Astrocyte of the hippocampus (primary cell): Measurements from ENCODE around the gene TPP1.

Source experiments
- DNase-seq: peaks from one replicate; pipeline ENCODE4 v3.0.0; 2011; ENCODE audit warnings: low read depth, low spot score

The TPP1 gene

DNA sequence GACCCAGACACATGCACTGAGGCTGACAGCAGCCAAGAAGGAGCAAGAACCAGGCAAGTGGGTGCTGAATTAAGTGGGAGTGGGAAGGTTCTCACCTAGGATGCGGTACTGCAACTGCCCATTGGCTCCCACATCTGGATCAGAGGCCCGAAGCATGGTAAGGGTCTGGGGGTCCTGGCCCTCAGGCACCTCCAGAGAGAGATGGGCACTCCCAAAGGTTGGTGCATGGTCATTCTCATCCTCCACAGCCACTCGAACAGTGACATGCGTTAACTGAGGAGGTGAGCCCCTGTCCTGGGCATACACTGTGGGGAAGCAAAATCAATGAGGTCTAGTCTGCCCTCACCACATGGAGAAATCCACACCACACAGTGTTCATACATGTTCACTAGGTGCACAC, 9.3 kb upstream of the TPP1 start:
- DNase-seq, result no peak

- DNase-seq, result no peak
Measured at GRCh38 chr11:6627762-6628241, 8.6 kb upstream of the TPP1 start.

- no peak for DNase-seq
Measured at GRCh38 chr11:6626971-6627761, 7.9 kb upstream of the TPP1 start.

DNA sequence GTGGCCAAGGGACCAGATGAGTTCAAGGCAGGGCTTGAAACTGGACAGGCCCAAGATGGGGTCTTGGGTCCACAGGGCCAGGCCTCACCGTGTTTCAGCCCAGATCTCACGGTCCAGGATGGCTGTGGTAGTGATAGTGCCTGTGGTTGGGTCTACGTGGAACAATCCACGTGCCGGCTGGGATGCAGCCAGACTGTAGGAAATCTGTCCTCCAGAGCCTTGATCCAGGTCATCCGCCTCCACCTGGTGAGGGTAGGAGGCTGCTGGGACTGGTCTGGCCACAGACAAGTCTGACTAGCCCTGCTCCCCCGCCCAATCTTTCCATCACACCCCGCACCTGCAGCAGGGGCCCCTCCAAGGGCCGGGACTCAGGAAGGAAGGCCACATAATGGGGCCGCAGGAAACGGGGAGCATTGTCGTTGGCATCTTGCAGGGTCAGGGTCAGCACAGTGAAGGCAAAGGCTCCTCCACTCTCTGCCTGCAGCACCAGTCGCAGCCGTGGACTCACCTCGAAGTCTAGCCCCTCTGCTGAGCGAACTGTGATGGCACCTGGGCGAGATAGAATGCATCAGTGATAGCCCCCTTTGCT, 6.7 kb upstream of the TPP1 start:
- DNase-seq, result no peak

- DNase-seq, result no peak
Measured at GRCh38 chr11:6625156-6625831, 6.1 kb upstream of the TPP1 start.

- DNase-seq, result no peak
Measured at GRCh38 chr11:6623391-6624363, 4.5 kb upstream of the TPP1 start.

- no peak for DNase-seq
Measured at GRCh38 chr11:6622261-6623171, 3.3 kb upstream of the TPP1 start.

GRCh38 chr11:6621711-6622211, 2.5 kb upstream of the TPP1 start:
- no peak for DNase-seq

DNA sequence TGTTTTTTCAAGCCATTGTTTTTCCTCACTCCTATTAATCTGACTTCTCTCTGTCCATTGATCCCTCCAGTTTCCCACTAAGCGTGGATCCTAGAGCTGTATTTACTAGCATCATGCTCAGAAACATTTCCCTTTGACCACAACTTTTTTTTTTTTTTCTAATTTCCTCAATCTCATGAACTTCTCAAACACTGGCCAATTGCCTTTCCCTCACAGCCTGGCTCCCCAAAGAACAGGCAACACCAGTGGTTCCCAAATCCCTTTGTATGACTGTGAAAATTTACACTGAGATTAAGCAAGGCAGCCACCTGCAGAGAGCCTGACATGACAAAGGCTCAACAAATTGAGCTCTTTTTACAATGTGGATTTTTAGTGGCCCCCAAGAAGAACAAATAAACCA, 1.4 kb upstream of the TPP1 start:
- no peak for DNase-seq

GRCh38 chr11:6618117-6619003, 862 bp downstream of the TPP1 start:
- DNase-seq, result peak; percentile 89

- no peak for DNase-seq
Measured at GRCh38 chr11:6617315-6617781, 1.9 kb downstream of the TPP1 start.

- no peak for DNase-seq
Measured at GRCh38 chr11:6616596-6617250, 2.5 kb downstream of the TPP1 start.

- DNase-seq, result no peak
Measured at GRCh38 chr11:6615882-6616585, 3.2 kb downstream of the TPP1 start.

DNA sequence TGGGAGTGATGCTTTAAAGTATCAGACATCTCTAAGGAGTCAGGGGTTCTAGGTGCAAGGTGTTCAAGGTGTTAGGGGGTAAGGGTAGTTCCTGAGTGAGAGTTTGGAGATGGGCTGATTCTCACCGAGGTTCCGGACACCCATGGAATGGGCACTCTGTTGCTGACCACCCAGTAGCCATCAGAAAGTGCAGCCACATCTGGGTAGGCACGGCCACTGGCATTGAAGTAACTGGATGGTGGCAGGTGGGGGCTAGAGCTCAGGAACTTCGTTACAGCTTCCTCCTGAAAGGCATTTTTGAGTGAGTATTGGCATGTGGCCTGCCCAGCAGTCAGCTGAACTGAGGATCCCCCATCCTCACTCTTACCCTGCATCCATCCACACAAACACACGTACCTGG, 4.2 kb downstream of the TPP1 start:
- no peak for DNase-seq

GRCh38 chr11:6614446-6614845, 4.8 kb downstream of the TPP1 start:
- no peak for DNase-seq

DNA sequence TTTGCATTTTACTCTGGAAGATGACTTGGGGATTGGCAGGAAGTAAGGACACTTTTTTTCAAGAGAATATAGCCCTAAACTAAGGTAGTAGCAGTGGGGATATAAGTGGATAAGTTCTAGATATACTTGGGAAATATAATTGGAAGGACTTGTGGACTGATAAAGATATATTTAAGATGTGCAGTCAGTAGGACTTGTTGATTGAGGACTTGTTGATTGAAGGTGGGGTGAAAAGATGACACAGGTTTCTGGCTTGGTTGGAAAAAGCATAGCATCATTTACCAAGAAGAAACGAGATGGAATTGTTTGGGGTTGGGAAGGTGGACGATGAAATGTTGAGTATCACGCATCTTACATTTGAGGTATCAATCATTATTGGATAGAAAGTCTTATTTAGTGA, 5.7 kb downstream of the TPP1 start:
- no peak for DNase-seq

DNA sequence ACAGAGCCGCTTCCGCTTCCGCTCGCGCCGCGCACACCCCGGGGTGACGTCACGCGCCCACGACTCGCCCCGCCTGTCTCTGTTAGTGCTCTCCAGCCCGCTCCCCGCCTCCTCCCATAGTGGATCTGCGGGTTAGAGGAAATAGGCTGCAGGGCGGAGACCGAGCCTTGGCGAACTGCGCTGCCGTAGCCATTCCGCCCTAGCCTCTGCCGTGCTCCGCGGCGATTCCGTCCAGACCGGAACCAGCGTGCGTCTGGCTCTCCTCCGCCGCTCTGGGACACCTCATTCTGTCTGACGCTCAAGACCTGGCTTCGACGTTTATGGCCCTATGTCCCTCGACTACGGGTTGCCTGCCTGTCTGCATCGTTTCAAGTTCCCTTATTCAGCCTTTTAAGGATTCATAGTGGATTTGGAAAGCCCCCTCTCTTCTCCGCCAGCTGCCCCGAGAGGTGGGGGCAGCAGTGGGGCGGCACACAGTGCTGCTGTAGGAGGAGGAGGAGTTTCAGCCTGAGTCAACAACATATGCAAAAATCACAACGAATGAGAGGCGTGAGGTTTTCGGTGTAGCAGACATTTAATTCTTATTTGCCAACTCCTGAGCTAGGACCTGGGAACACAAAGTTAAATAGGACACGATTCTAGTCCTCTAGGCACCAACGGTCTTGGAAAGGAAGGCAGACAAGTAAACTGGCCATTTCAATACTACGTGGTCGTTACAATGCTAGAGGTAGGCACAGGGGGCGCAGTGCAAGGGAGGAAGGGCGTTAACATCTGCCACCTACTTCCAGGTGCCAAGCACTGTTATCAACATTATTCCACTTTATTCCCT, 6.8 kb downstream of the TPP1 start, which contains the start of gene TAF10:
Gene TAF10 (minus strand): TSS at position 4 of the 829 bp plus-strand sequence. CDS start 27 bp downstream, outside the sequence.
- peak; percentile 98 for DNase-seq
